Keratinocyte (primary cell): ENCODE results near the gene DDX20. TPM values are rescaled to one million over a fixed set of nuclear protein-coding genes. Genes with fewer than 3 reads are reported as not detected.

Experiments
- DNase-seq: peaks from one replicate; pipeline ENCODE4 v3.0.0-alpha.2; 2011; ENCODE audit warnings: low read depth, missing footprints, low spot score
- FAIRE-seq: peaks from 2 replicates; lab custom pipeline; 2011; peaks lifted over from hg19 to GRCh38; lab: Jason Lieb, UNC
- H2AFZ ChIP-seq: 2 replicates; pipeline ENCODE4 v1.6.0; 2012; ENCODE audit warnings: low read length, control low read depth, inconsistent platforms; ENCODE audit not compliant: control insufficient read depth
- H3K27ac ChIP-seq: 2 replicates; pipeline ENCODE4 v1.5.1; 2011; ENCODE audit warnings: low read length; ENCODE audit not compliant: control insufficient read depth, insufficient read depth
- H3K27me3 ChIP-seq: 3 replicates; pipeline ENCODE4 v1.6.0; 2011; ENCODE audit warnings: low read length; ENCODE audit not compliant: control insufficient read depth, insufficient read depth; ENCODE audit errors: extremely low read depth
- H3K36me3 ChIP-seq, 2 experiments: 2 replicates in 1 of 2; 3 replicates in 1 of 2; pipeline ENCODE4 v1.5.1; 2011; ENCODE audit warnings: low read length in 2 of 2, mild to moderate bottlenecking in 1 of 2; ENCODE audit not compliant: control insufficient read depth in 2 of 2, insufficient read depth in 2 of 2; ENCODE audit errors: extremely low read depth in 1 of 2
- H3K4me1 ChIP-seq: 3 replicates; pipeline ENCODE4 v1.5.1; 2011; ENCODE audit warnings: low read length; ENCODE audit not compliant: control insufficient read depth, insufficient read depth; ENCODE audit errors: extremely low read depth
- H3K4me2 ChIP-seq: 3 replicates; pipeline ENCODE4 v1.6.0; 2011; ENCODE audit warnings: low read depth, low read length; ENCODE audit not compliant: control insufficient read depth, insufficient read depth; ENCODE audit errors: extremely low read depth
- H3K4me3 ChIP-seq, 3 experiments: fragments of 200-600 bp in 1 of 3; sonication (generic) in 1 of 3; 2 replicates in 2 of 3; 3 replicates in 1 of 3; pipeline ENCODE4 v1.5.1; 2011 to 2016; ENCODE audit warnings: low read length in 3 of 3, mild to moderate bottlenecking in 3 of 3, control low read depth in 2 of 3, inconsistent platforms in 1 of 3, low read depth in 1 of 3, mixed read lengths in 1 of 3, mixed run types in 1 of 3, moderate library complexity in 1 of 3; ENCODE audit not compliant: control insufficient read depth in 2 of 3, insufficient read depth in 2 of 3; ENCODE audit errors: extremely low read depth in 1 of 3
- H3K79me2 ChIP-seq: 2 replicates; pipeline ENCODE4 v1.6.0; 2012; ENCODE audit warnings: low read length; ENCODE audit not compliant: control insufficient read depth, insufficient read depth
- H3K9ac ChIP-seq: 3 replicates; pipeline ENCODE4 v1.6.0; 2011; ENCODE audit warnings: low read length; ENCODE audit not compliant: control insufficient read depth, insufficient read depth; ENCODE audit errors: extremely low read depth
- H3K9me1 ChIP-seq: 3 replicates; pipeline ENCODE4 v1.6.0; 2011; ENCODE audit warnings: low read length; ENCODE audit not compliant: control insufficient read depth, insufficient read depth; ENCODE audit errors: extremely low read depth
- H3K9me3 ChIP-seq: 2 replicates; pipeline ENCODE4 v1.5.1; 2012; ENCODE audit warnings: low read depth, low read length; ENCODE audit not compliant: control insufficient read depth
- H4K20me1 ChIP-seq: 3 replicates; pipeline ENCODE4 v1.6.0; 2011; ENCODE audit warnings: low read length; ENCODE audit not compliant: control insufficient read depth, insufficient read depth; ENCODE audit errors: extremely low read depth
- CTCF ChIP-seq, 3 experiments: IDR thresholded peaks in 1 of 3; conservative IDR thresholded peaks in 1 of 3; optimal IDR thresholded peaks in 1 of 3; 2 replicates in 2 of 3; 3 replicates in 1 of 3; pipeline versions ENCODE3 to v1.5.1; 2011; ENCODE audit warnings: low read length in 3 of 3, mild to moderate bottlenecking in 3 of 3, moderate library complexity in 2 of 3, control low read depth in 1 of 3, inconsistent platforms in 1 of 3; ENCODE audit not compliant: insufficient read depth in 2 of 3; ENCODE audit errors: extremely low read depth in 1 of 3
- EZH2 ChIP-seq: IDR thresholded peaks from one replicate; pipeline ENCODE4 v1.6.1; 2012; ENCODE audit warnings: inconsistent platforms, mild to moderate bottlenecking, low read length, moderate library complexity
- dilution Hi-C: fragments of 300-500 bp; cut with MboI; formaldehyde crosslinking; loops from one replicate; pipeline ENCODE4 v1.7.0; 2020; ENCODE audit warnings: low sequenced_read_pairs; ENCODE audit not compliant: extremely low pct_ligation_motif_present
- polyA plus RNA-seq, 5 experiments: library from polyadenylated mRNA; depleted of rRNA in 3 of 5; stranded (reverse) in 3 of 5; stranded (forward) in 1 of 5; unstranded in 1 of 5; fragments of >200 nt; gene quantifications; 1 replicate in 1 of 5; 2 replicates in 3 of 5; 3 replicates in 1 of 5; pipeline versions ENCODE4 v1.2.1 to v1.2.3, GENCODE V29; 2011 to 2012; ENCODE audit warnings: missing spikeins in 2 of 5, low read depth in 1 of 5, low replicate concordance in 1 of 5

The DDX20 gene
- polyA plus RNA-seq, 1 donor (not counting 4 experiments of a cell fraction or from before 2014, with no cell fraction given) = 14.8 TPM

GRCh38 chr1:111725192-111725591 is 30.5 kb upstream of the DDX20 start:
- no peak overlapping the region for H2AFZ ChIP-seq
- no peaks in the 10 kb centered on the region for H3K79me2 ChIP-seq
- dilution Hi-C loops = no loop called here
- H3K4me3 ChIP-seq = no peak overlapping the region
- no peaks in the 10 kb centered on the region for H3K9me1 ChIP-seq
- H3K4me1 ChIP-seq = peaks cover 25% of the 10 kb centered on the region
- H4K20me1 ChIP-seq = no peaks in the 10 kb centered on the region
- H3K36me3 ChIP-seq = peaks cover 0 to 2% of the 10 kb centered on the region in 2 experiments
- TF ChIP-seq CTCF (optimal IDR thresholded peaks at IDR 0.05 in 1 of 3, IDR thresholded peaks at IDR 0.05 in 1 of 3, conservative IDR thresholded peaks at IDR 0.05 in 1 of 3; ENCODE audit: extremely low read depth in 1 of 3, insufficient read depth in 2 of 3, low read length in 3 of 3) (no peak), EZH2 (no peak)
- H3K9me3 ChIP-seq = no peaks in the 10 kb centered on the region
- no peak overlapping the region for H3K9ac ChIP-seq
- no peaks in the 10 kb centered on the region for H3K27me3 ChIP-seq
- H3K4me2 ChIP-seq = no peak overlapping the region
- no peak overlapping the region for H3K27ac ChIP-seq
- no peak for DNase-seq
- no peak for FAIRE-seq

GRCh38 chr1:111727056-111727455 is 28.6 kb upstream of the DDX20 start:
- Histone ChIP-seq H3K4me2 (no peak overlapping the region), H3K27me3 (no peaks in the 10 kb centered on the region), H3K9ac (no peak overlapping the region), H3K4me1 (peaks cover 7% of the 10 kb centered on the region), H3K9me3 (no peaks in the 10 kb centered on the region), H3K27ac (no peak overlapping the region), H3K4me3 (no peak overlapping the region), H2AFZ (no peak overlapping the region), H3K9me1 (no peaks in the 10 kb centered on the region), H3K36me3 (peaks cover 0 to 2% of the 10 kb centered on the region in 2 experiments), H3K79me2 (no peaks in the 10 kb centered on the region), H4K20me1 (no peaks in the 10 kb centered on the region)
- FAIRE-seq = no peak
- no peak for DNase-seq
- no peak for TF ChIP-seq CTCF (optimal IDR thresholded peaks at IDR 0.05 in 1 of 3, IDR thresholded peaks at IDR 0.05 in 1 of 3, conservative IDR thresholded peaks at IDR 0.05 in 1 of 3; ENCODE audit: extremely low read depth in 1 of 3, insufficient read depth in 2 of 3, low read length in 3 of 3)
- TF ChIP-seq EZH2 = no peak
- dilution Hi-C loops = no loop called here
